ENCODE results near the gene HSPA6. TPM values are rescaled to one million over a fixed set of nuclear protein-coding genes. Genes with fewer than 3 reads are reported as not detected.

The HSPA6 gene
- total RNA-seq, result 0.09 and 0.35 TPM in 2 replicates

GRCh38 chr1:161523817-161524741 is at the start of gene HSPA6:
HSPA6 (plus strand) TSS chr1:161524540; CDS start chr1:161524659, 119 bp downstream.

GRCh38 chr1:161549652-161550051 is 25.3 kb downstream of the HSPA6 start, which contains the start of gene FCGR3A:
FCGR3A (minus strand) TSS chr1:161549818; CDS start chr1:161549736, 82 bp downstream.

Other genes with a start within 250 kb of the HSPA6 start
- 0.23 and 0.34 TPM in 2 replicates for gene MPZ, start 214.6 kb upstream of the HSPA6 start, total RNA-seq
- gene SDHC, start 210.2 kb upstream of the HSPA6 start, total RNA-seq, result 20.9 and 31.2 TPM in 2 replicates
- not detected in 2 replicates for gene CFAP126, start 156.7 kb upstream of the HSPA6 start, total RNA-seq
- gene FCGR2A, start 19.1 kb upstream of the HSPA6 start, total RNA-seq, result 0.17 and 3.0 TPM in 2 replicates
- not detected in 2 replicates for gene FCGR3A, start 25.3 kb downstream of the HSPA6 start, total RNA-seq
- gene FCGR3B, start 106.6 kb downstream of the HSPA6 start, total RNA-seq, result not detected in 2 replicates
- gene FCGR2B, start 138.6 kb downstream of the HSPA6 start, total RNA-seq, result not detected in 2 replicates
- gene FCRLA, start 182.7 kb downstream of the HSPA6 start, total RNA-seq, result not detected in 2 replicates
- 0.68 and 1.8 TPM in 2 replicates for gene FCRLB, start 197.0 kb downstream of the HSPA6 start, total RNA-seq
- gene DUSP12, start 225.2 kb downstream of the HSPA6 start, total RNA-seq, result 16.6 and 17.2 TPM in 2 replicates
- gene ATF6, start 241.8 kb downstream of the HSPA6 start, total RNA-seq, result 14.5 and 14.6 TPM in 2 replicates

All from pericardium fibroblast (primary cell).